ENCODE data around the gene KRT3.

GRCh38 chr12:52806821-52807543, 11.1 kb upstream of the KRT3 start:
- TF ChIP-seq CTCF (tag by site-specific recombination; IDR thresholded peaks at IDR 0.05) = no peak
- TF ChIP-seq SP2 (tag by site-specific recombination; IDR thresholded peaks at IDR 0.05) = no peak
- TF ChIP-seq YY1 (tag by site-specific recombination; IDR thresholded peaks at IDR 0.05) = no peak
- no peak for TF ChIP-seq ZNF610 (tag by site-specific recombination; IDR thresholded peaks at IDR 0.05; ENCODE audit: borderline replicate concordance)
